Esophagus squamous epithelium (tissue), 4 donors: ENCODE measurements around the gene F7.

Experiments
- POLR2A ChIP-seq, 4 donors: fragments of 450-650 bp; IDR thresholded peaks; one replicate each; pipeline ENCODE4 v1.6.1; 2017; ENCODE audit warnings: antibody characterized with exemption in 4 of 4, mild to moderate bottlenecking in 4 of 4, moderate library complexity in 3 of 4
- TF ChIP-seq, protein P1 (sequence below), 6 experiments: fragments of 450-650 bp in 4 of 6; fragments of 200-600 bp in 2 of 6; sonication (generic) in 2 of 6; IDR thresholded peaks; one replicate each; pipeline ENCODE4 v1.5.1; 2016 to 2019; ENCODE audit warnings: antibody characterized with exemption in 6 of 6, mild to moderate bottlenecking in 4 of 6, moderate library complexity in 4 of 6

DNA sequence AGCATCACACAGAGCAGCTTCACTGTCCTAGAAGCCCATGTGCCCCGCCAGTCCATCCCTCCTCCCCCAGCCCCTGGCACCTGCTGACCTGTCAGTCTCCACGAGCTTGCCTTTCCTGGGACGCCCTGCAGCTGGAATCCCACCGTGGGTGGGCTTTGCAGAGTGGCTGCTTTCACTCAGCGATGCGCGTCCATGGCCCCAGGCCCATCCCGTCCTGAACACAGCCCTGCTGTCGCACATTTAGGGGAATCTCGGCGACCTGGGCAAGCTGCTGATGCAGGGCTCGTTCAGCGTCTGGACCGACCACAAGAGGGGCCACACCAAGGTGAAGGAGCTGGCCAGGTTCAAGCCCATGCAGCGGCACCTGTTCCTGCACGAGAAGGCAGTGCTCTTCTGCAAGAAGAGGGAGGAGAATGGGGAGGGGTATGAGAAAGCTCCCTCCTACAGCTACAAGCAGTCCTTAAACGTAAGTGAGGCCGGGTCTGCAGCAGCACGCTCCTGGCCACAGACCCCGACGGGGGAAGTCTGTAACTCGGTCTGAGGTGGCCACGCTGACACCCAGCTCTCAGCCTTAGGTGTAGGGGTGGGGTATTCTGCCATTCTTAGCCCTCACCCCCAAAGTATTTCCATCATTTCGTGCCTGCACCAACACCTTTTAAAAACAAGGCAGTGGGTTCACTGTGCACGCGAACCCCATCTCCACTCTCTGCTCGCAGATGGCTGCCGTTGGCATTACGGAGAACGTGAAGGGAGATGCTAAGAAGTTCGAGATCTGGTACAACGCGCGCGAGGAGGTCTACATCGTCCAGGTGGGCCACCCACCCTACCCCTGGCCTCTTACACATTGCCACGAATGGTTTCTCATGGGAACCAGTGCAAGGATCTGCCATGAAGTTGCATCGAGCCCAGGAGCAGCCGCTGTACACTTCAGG, 18.3 kb upstream of the F7 start:
- TF ChIP-seq, protein P1, sequence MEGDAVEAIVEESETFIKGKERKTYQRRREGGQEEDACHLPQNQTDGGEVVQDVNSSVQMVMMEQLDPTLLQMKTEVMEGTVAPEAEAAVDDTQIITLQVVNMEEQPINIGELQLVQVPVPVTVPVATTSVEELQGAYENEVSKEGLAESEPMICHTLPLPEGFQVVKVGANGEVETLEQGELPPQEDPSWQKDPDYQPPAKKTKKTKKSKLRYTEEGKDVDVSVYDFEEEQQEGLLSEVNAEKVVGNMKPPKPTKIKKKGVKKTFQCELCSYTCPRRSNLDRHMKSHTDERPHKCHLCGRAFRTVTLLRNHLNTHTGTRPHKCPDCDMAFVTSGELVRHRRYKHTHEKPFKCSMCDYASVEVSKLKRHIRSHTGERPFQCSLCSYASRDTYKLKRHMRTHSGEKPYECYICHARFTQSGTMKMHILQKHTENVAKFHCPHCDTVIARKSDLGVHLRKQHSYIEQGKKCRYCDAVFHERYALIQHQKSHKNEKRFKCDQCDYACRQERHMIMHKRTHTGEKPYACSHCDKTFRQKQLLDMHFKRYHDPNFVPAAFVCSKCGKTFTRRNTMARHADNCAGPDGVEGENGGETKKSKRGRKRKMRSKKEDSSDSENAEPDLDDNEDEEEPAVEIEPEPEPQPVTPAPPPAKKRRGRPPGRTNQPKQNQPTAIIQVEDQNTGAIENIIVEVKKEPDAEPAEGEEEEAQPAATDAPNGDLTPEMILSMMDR (IDR thresholded peaks at IDR 0.05), result no peak
- TF ChIP-seq POLR2A (IDR thresholded peaks at IDR 0.05), result no peak
